GM12892 (cell line): ENCODE data around the gene GALNT2.
A peak's percentile ranks its signal among the peaks of the same experiment; 100 is the strongest.

Experiments
- DNase-seq: peaks from one replicate; pipeline ENCODE4 v3.0.0; 2011; ENCODE audit not compliant: insufficient read length
- FAIRE-seq: peaks from 2 replicates; lab custom pipeline; 2011; peaks lifted over from hg19 to GRCh38; lab: Jason Lieb, UNC
- POLR2A ChIP-seq: IDR thresholded peaks from 2 replicates; pipeline ENCODE4 v1.6.1; 2011; ENCODE audit warnings: low read depth, low read length, control low read depth
- POLR2AphosphoS5 ChIP-seq: IDR thresholded peaks from 2 replicates; pipeline ENCODE4 v1.6.1; 2011; ENCODE audit warnings: low read depth, low read length, control low read depth
- TAF1 ChIP-seq: IDR thresholded peaks from 2 replicates; pipeline ENCODE4 v1.6.1; 2011; ENCODE audit warnings: low read depth, mild to moderate bottlenecking, control low read depth, low read length, borderline replicate concordance

The GALNT2 gene

DNA sequence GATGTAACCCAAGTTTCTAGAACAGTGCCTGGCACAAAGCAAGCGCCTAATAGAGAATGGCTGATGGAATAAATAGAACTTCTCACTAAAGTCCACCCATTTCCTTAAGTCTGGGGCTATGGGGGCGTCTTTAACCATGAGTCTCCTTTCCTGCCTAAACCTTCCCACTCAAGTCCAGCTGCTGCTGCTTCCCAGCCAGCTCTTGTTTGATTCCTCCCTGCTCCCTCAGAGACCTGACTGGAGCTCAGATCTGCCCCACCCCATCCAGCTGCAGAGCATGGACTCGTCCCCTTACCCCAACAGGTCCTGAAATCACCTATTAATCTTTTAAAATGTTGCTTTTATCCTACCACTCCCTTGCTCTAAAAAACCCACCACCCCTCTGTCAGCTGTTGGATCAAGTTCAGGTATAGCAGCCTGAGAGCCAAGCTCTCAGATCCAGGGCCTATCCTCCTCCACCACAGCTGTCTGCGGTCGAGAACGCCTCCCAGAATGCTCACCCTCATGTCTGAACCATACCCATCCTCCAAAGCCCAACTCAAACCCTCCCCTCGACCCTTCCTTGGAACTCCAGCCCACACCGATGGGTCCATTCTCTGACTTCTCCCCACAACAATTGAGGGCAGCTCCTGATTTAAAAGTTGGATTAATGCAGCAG is 12.8 kb upstream of the GALNT2 start:
- DNase-seq (no peak), FAIRE-seq (no peak)
- no peak for TF ChIP-seq TAF1

DNA sequence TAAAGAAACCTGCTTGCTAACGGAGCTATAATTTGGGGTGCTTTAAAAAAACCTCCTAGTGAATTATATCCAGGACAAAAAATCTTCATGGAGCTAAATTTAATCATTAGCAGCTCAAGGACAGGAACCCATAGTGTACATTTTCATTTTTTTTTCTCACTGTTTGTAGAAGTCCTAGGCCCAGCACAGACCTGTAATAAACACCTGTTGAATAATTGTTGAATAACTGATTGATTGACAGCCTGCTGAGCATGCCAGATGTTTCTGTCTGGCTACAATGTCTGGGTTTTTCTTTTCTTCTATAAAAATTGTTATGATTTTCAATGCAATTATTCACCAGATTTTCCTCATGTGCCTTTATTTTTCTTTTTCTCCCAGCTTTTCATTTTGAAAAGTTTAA is 10.9 kb upstream of the GALNT2 start:
- DNase-seq (no peak), FAIRE-seq (no peak)
- no peak for TF ChIP-seq POLR2AphosphoS5
- no peak for TF ChIP-seq POLR2A
- TF ChIP-seq TAF1: no peak

DNA sequence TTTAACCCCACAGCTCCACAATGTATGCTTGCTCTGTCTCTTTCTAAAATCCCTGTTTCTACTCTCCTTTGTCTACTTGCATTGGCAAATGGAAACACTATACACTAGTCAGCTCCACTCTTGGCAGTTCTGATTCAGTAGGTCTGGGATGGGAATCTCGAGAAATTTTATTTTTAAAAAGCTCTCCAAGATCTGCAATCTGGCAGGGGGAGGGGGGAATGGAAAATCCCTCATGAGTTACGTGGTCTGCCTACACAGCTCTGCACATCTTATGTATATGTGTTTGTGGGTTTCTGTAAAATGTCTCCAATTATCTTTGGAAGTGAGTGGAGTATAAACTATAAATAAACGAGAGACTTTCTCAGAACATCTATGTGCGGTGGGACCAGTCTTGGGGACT is 9.9 kb upstream of the GALNT2 start:
- TF ChIP-seq POLR2AphosphoS5: no peak
- no peak for TF ChIP-seq POLR2A
- no peak for TF ChIP-seq TAF1
- no peak for DNase-seq
- no peak for FAIRE-seq

DNA sequence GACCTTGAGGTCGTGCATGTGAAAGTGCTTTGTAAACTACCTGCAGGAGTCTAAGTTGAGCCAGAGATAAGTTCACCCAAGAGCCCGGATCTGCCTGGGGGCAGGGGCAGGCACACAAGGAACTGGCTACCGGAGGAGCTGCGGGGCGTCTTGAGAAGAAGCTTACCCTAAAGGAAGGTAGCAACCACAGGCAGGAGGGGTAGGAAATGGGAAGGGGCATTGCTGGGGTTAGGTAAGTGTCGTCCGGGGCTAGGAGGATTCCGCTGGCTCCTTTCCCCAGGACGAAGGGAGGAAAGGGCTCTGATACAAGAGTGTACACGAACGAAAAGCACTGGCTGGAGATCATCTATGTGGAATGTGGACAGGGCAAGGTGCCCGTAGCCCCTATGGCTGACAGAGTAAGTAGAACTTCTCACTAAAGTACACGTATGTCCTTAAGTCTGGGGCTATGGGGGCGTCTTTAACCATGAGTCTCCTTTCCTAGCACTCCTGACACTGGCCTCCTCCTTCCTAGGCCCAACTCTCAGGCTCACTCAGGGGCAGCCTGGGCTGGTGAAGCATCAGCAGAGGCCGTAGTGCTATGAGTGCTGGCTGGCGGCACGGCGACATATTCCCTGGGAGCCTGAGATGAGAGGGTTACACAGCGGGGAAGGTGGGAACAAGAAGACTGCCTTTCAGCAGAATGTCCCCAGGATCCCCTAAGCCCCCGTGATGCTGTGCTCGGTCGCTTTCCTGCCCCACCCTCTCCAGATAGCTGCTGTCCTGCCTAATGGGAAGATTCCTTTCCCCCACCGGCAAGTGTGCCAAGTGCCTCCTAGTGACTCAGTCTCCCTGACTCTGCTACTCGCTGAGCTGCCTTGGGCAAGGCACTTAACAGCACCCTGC is 9.1 kb upstream of the GALNT2 start:
- DNase-seq (no peak), FAIRE-seq (no peak)
- TF ChIP-seq POLR2A: no peak

DNA sequence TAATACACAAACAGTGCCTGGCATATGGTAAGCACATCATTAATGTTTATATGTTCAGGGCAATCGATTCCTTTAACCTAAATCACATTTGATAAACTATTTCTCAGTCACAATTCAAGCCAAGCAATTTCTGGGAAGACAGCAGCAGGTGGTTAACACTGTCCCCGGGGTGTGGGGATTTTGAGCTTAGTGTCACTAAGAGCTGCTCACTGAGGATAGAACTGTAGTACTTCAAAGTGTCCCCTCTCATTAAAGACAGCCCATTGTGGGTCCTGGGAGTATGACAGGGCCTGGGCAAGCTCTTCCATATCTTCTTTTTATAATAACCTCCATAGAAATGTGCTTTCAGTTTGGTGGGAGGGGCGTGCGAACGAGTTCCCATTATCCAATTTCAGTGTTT is 8.4 kb upstream of the GALNT2 start:
- FAIRE-seq: no peak
- no peak for DNase-seq
- TF ChIP-seq POLR2AphosphoS5: no peak
- no peak for TF ChIP-seq TAF1
- no peak for TF ChIP-seq POLR2A

DNA sequence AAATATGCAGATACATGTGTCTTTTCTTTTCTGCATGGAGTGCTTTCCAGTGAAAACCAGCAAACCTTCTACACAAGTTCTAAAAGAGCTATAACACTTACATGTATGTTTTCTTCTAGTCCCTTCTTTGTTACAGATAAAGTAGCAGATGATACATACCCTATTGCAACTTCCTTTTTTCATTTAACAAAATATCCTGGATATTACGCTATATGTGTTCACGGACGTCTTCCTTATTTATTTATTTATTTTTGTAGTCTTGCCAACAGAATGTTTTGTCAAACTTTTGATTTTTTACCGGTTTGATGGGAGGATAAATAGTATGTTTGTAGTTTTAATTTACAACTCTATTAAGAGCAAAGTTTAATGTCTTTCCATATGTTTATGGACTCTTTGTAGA is 5.2 kb upstream of the GALNT2 start:
- DNase-seq (no peak), FAIRE-seq (peak; percentile 5)
- no peak for TF ChIP-seq POLR2AphosphoS5

DNA sequence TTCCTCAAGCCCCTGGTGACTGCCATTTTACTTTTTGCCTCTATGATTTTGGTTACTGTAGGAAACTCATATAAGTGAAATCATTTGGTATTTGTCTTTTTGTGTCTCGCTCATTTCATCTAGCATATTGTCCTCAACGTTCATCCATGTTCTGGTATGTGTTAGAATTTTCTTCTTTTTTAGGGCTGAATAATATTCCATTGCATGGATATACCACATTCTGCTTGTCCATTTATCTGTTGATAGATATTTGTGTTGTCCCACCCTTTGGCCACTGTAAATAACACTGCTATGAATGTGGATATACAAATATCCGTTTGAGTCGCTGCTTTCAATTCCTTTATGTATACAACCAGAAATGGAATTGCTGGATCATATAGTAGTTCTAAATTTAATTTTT is 4.5 kb upstream of the GALNT2 start:
- FAIRE-seq: no peak
- no peak for DNase-seq
- no peak for TF ChIP-seq TAF1
- no peak for TF ChIP-seq POLR2A
- TF ChIP-seq POLR2AphosphoS5: no peak

DNA sequence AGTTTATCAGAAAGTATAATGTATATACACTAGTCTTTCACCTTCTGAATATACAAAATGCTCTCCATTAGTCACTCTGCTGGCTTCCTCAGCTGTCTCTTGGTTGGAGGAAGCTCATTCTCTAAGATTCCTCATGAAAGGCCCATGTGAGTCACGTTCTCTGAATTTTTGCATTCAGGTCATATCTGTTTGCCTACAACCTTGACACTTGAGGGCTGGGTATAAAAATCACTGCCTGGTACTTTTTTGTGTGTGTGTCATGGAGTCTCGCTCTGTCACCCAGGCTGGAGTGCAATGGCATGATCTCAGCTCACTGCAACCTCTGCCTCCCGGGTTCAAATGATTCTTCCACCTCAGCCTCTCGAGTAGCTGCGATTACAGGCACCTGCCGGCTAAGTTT is 2.8 kb upstream of the GALNT2 start:
- TF ChIP-seq POLR2A (no peak), TAF1 (no peak), POLR2AphosphoS5 (no peak)
- FAIRE-seq (no peak), DNase-seq (no peak)

DNA sequence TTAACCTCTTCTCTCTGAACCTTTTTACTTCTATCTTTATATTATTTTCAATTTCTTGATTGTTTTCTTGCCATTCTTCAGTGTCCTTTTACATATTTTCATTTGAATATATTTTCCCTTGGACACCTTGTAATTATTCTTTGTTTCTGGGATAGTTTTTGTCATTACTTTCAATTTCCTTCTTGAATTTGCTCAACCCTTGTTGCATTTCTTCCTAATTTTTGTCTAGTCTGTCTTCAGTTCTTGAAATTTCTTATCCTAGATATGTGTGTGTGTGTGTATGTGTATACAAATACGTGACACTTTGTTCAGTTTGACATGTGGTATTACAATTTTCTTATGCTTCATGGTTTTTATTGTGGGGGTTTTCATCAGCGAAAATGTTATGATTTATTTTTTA is 1.9 kb upstream of the GALNT2 start:
- no peak for TF ChIP-seq POLR2A
- no peak for TF ChIP-seq TAF1
- TF ChIP-seq POLR2AphosphoS5: no peak
- no peak for DNase-seq
- FAIRE-seq: no peak

DNA sequence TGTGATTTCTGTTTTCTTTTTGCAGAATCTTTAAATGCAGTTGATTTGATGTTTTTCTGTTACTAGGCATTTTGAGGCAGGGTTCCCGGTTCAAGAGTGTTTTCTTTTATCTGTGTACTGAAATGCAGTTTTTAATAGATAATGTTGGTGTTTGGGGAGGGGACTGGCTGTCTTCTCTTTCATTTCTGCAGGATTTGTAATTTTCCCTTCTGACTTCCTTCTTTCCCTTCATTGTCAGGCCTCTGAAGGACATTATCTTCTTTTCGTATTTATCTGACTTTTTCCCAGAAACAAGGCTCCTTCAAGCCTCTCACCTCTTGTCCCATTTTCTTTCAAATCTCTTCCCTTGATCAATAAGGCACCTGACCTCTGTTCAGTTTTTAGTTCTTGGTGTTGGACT is 1.5 kb upstream of the GALNT2 start:
- FAIRE-seq (no peak), DNase-seq (no peak)
- TF ChIP-seq POLR2A: no peak
- TF ChIP-seq TAF1: no peak
- no peak for TF ChIP-seq POLR2AphosphoS5

DNA sequence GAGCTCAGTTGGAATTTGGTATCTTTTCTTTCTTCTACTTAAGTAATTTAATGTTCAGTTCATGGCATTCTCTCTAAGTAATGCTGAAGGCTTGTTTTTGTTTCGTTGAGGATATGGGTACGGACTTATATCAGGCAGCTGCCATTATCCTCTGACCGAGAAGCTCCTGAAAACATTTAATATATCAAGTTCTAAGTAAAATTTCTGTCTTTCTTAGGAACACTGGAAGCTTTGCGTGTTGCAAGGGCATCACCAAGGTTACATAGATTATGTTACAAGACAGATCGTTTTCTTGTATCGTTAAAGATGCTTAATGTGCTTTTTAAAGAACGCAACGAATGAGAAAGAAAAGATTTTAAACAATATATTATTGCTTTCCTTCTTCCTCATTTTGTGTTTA is 1.0 kb upstream of the GALNT2 start:
- DNase-seq (no peak), FAIRE-seq (no peak)
- no peak for TF ChIP-seq POLR2A
- TF ChIP-seq TAF1: no peak
- no peak for TF ChIP-seq POLR2AphosphoS5

DNA sequence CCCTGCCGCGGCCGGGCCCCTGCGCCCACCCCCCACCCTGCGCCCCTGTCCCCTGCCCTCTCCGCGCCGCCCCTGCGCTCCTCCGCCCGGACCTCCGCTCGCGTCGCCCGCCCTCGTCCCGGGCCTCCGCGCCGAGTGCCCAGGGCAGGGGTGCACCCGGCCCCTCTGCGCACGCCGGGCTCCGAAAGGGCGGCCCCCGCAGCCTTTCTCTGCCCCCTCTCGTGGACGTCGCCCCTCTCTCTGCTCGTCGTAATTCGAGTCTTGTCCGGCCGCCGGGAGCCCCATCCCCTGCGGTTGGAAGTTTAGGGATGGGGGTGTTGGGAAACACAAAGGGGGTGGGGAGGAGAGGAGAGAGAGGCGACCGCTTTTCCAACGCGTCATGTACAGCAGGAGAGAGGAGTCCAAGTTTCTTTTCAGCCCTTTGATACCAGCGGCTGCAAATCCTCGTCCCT is 407 bp downstream of the GALNT2 start:
- FAIRE-seq (no peak), DNase-seq (peak; percentile 44)
- TF ChIP-seq POLR2A (no peak), TAF1 (no peak), POLR2AphosphoS5 (no peak)
